KMS-11 (cell line): Measurements from ENCODE around the gene CRYBG1.

ENCODE experiments used
- H2AFZ ChIP-seq: fragments of 200-600 bp; sonication (generic); 2 replicates; pipeline ENCODE4 v1.6.1; 2016; ENCODE audit warnings: antibody characterized with exemption, mixed run types, low read depth
- H3K27ac ChIP-seq: fragments of 200-600 bp; sonication (generic); 2 replicates; pipeline ENCODE4 v1.6.1; 2016; ENCODE audit warnings: mild to moderate bottlenecking, mixed run types
- H3K27me3 ChIP-seq: fragments of 200-600 bp; sonication (generic); 2 replicates; pipeline ENCODE4 v1.6.1; 2017; ENCODE audit warnings: mild to moderate bottlenecking, low read depth, mixed run types, moderate library complexity; ENCODE audit not compliant: insufficient read depth
- H3K36me3 ChIP-seq: fragments of 200-600 bp; sonication (generic); 2 replicates; pipeline ENCODE4 v1.6.1; 2017; ENCODE audit warnings: mild to moderate bottlenecking, mixed run types; ENCODE audit not compliant: insufficient read depth
- H3K4me1 ChIP-seq: fragments of 200-600 bp; sonication (generic); 2 replicates; pipeline ENCODE4 v1.6.1; 2016; ENCODE audit warnings: mild to moderate bottlenecking, low read depth, mixed run types; ENCODE audit not compliant: poor library complexity, severe bottlenecking
- H3K4me2 ChIP-seq: fragments of 200-600 bp; sonication (generic); 2 replicates; pipeline ENCODE4 v1.7.0; 2016; ENCODE audit warnings: mild to moderate bottlenecking, mixed run types
- H3K4me3 ChIP-seq: fragments of 200-600 bp; sonication (generic); IDR thresholded peaks from 2 replicates; pipeline ENCODE4 v1.6.1; 2017; ENCODE audit warnings: low read depth, low read length, mixed read lengths; ENCODE audit not compliant: insufficient read depth
- H3K79me2 ChIP-seq: fragments of 200-600 bp; sonication (generic); 2 replicates; pipeline ENCODE4 v1.6.1; 2016; ENCODE audit warnings: low read depth, mixed run types; ENCODE audit not compliant: insufficient read depth
- H3K9ac ChIP-seq: fragments of 200-600 bp; sonication (generic); 2 replicates; pipeline ENCODE4 v1.6.1; 2016; ENCODE audit warnings: mild to moderate bottlenecking, mixed run types
- H4K20me1 ChIP-seq: fragments of 200-600 bp; sonication (generic); 2 replicates; pipeline ENCODE4 v1.6.1; 2016; ENCODE audit warnings: mild to moderate bottlenecking, mixed run types; ENCODE audit not compliant: insufficient read depth
- CTCF ChIP-seq: fragments of 200-600 bp; sonication (generic); conservative IDR thresholded peaks from 2 replicates; pipeline ENCODE4 v1.6.1; 2017; ENCODE audit warnings: low read depth, mild to moderate bottlenecking, antibody characterized with exemption, low read length, moderate library complexity, mixed read lengths

Gene CRYBG1

DNA sequence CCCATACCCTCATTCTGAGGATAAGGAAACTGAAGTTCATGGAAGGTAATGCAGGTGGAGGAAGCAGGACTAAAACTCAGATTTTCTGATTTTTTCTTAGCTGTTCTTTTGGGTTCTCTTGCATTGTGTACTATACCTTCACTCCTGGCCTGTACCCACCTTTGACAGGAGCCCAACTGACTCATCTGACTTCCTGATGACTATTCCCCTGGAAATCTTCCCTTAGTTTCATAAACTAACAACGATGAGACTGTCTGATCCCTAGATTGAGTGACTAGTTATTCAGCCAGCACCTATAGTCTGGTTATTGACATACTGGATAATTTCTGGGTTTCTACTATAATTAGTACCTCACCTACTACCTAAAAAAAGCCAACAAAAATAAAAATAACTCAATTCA is 10.1 kb downstream of the CRYBG1 start:
- Histone ChIP-seq H3K4me3 (no peak overlapping the region), H2AFZ (no peak overlapping the region), H3K36me3 (no peaks in the 10 kb centered on the region), H3K9ac (no peak overlapping the region), H3K4me1 (peaks cover 35% of the 10 kb centered on the region), H3K4me2 (peak overlapping the region; percentile 25; the same call in 1 of the 2 replicates), H3K27me3 (no peaks in the 10 kb centered on the region), H3K27ac (no peak overlapping the region), H3K79me2 (no peaks in the 10 kb centered on the region), H4K20me1 (no peaks in the 10 kb centered on the region)
- no peak for TF ChIP-seq CTCF

GRCh38 chr6:106372838-106373501 is 12.5 kb downstream of the CRYBG1 start:
- no peak overlapping the region for H3K9ac ChIP-seq
- no peak overlapping the region for H3K4me3 ChIP-seq
- H3K27ac ChIP-seq = no peak overlapping the region

DNA sequence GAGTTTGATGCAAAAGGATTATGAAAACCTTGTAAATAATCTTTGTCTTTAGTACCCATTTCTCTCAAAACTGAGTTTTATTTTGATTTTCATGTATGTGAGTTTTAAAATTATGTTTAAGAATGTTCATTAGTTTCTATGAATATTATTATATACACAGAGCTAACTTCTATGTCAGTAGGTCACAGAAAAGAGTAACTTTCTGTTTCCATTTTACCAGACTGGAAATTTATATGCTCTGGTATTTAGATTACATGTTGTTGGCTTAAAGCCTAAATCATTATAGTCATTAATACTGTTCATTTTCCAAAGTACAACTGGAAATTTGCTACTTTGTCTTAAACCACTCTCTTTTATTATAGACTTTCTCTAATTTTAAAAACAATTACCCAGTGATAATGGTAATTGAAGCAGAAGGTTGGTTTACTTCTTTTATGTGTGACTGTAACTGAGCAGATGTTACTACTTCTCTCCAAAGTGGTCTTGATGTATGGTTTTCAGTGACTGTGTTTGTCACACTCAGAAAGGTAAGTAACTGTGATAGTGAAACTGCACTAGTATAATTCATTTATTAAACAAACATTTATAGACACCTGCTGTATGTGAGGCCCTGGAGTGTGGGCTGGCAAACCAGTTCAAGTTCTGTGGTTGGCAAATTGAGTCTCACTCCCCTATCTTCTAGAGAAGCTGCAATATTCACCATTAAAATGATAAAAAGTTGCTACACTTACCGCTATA is 13.2 kb downstream of the CRYBG1 start:
- no peak for TF ChIP-seq CTCF
- Histone ChIP-seq H3K27me3 (no peaks in the 10 kb centered on the region), H3K4me3 (no peak overlapping the region), H3K4me2 (no peak overlapping the region; the same call in 1 of the 2 replicates), H3K9ac (no peak overlapping the region), H2AFZ (no peak overlapping the region), H3K4me1 (peaks cover 35% of the 10 kb centered on the region), H3K27ac (no peak overlapping the region), H4K20me1 (no peaks in the 10 kb centered on the region), H3K36me3 (no peaks in the 10 kb centered on the region), H3K79me2 (no peaks in the 10 kb centered on the region)

More at GRCh38 chr6:106372838-106373501, 12.5 kb downstream of the CRYBG1 start:
- Histone ChIP-seq H3K36me3 (no peaks in the 10 kb centered on the region), H3K79me2 (no peaks in the 10 kb centered on the region), H4K20me1 (no peaks in the 10 kb centered on the region), H3K27me3 (no peaks in the 10 kb centered on the region), H2AFZ (no peak overlapping the region), H3K4me1 (peaks cover 35% of the 10 kb centered on the region), H3K4me2 (no peak overlapping the region)
- no peak for TF ChIP-seq CTCF

GRCh38 chr6:106377061-106377540 is 16.6 kb downstream of the CRYBG1 start:
- Histone ChIP-seq H2AFZ (no peak overlapping the region), H3K4me2 (no peak overlapping the region), H3K4me3 (no peak overlapping the region), H3K27me3 (no peaks in the 10 kb centered on the region), H3K79me2 (no peaks in the 10 kb centered on the region), H3K36me3 (no peaks in the 10 kb centered on the region), H3K4me1 (peaks cover 10% of the 10 kb centered on the region), H4K20me1 (no peaks in the 10 kb centered on the region), H3K27ac (no peak overlapping the region), H3K9ac (no peak overlapping the region)
- TF ChIP-seq CTCF = no peak
